ENCODE results near the gene OAF.

OAF gene

DNA sequence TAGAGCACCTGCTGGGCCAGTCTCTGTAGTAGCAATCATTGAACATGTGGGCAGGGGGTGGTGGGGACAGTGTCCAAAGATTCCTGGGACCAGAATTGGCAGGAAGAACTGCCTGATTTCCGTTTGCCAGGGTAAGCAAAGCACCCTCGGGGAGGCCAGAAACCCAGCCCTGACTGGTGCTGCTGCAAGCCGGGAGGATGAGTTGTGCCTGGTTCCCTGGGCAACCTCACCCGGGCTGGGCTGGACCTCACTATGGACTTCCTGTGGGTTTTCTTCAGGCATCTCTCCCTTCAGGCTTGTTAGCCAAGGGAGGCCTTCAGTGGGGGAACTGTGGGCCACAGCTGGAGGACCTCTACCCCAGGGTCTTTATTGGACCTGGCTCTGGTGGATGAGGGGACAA is 21.1 kb downstream of the OAF start:
- TF ChIP-seq, protein P1, sequence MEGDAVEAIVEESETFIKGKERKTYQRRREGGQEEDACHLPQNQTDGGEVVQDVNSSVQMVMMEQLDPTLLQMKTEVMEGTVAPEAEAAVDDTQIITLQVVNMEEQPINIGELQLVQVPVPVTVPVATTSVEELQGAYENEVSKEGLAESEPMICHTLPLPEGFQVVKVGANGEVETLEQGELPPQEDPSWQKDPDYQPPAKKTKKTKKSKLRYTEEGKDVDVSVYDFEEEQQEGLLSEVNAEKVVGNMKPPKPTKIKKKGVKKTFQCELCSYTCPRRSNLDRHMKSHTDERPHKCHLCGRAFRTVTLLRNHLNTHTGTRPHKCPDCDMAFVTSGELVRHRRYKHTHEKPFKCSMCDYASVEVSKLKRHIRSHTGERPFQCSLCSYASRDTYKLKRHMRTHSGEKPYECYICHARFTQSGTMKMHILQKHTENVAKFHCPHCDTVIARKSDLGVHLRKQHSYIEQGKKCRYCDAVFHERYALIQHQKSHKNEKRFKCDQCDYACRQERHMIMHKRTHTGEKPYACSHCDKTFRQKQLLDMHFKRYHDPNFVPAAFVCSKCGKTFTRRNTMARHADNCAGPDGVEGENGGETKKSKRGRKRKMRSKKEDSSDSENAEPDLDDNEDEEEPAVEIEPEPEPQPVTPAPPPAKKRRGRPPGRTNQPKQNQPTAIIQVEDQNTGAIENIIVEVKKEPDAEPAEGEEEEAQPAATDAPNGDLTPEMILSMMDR (IDR thresholded peaks at IDR 0.05; ENCODE audit: low read depth, low read length), result no peak
- H3K4me3 ChIP-seq (ENCODE audit: low read depth, low read length), result no peak overlapping the region
- in situ Hi-C loops (cut with HindIII; ENCODE audit: low sequenced_read_pairs), result no loop called here
- no peak for DNase-seq (ENCODE audit: low read depth, low spot score)

DNA sequence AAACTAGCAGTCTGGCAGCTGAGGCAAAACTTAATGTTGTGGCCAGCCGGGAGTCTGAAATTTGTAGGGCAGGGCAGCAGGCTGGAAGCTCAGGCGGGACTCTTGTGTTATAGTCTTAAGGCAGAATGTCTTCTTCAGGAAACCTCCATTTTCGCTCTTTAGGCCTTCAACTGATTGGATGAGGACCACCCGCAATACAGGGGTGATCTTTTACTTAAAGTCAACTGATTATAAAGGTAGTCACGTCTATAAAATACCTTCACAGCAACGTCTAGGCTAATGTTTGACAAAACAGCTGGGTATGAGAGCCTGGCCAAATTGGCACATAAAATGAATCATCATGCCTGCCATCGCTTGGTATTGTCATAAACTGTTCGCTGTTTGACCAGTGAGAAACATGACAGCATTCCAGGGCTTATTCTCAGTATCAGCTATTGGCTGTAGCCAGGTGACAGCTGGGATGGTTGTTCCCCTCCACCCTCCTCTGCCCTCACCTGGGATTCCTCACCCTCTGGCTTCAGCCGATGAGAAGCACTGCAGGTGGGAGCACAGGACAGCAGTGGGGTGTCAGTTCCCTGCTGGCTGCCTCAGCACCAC is 22.5 kb downstream of the OAF start:
- DNase-seq (ENCODE audit: low read depth, low spot score), result no peak
- TF ChIP-seq, protein P1 (IDR thresholded peaks at IDR 0.05; ENCODE audit: low read depth, low read length), result no peak
- in situ Hi-C loops (cut with HindIII; ENCODE audit: low sequenced_read_pairs), result no loop called here
- H3K4me3 ChIP-seq (ENCODE audit: low read depth, low read length), result no peak overlapping the region

DNA sequence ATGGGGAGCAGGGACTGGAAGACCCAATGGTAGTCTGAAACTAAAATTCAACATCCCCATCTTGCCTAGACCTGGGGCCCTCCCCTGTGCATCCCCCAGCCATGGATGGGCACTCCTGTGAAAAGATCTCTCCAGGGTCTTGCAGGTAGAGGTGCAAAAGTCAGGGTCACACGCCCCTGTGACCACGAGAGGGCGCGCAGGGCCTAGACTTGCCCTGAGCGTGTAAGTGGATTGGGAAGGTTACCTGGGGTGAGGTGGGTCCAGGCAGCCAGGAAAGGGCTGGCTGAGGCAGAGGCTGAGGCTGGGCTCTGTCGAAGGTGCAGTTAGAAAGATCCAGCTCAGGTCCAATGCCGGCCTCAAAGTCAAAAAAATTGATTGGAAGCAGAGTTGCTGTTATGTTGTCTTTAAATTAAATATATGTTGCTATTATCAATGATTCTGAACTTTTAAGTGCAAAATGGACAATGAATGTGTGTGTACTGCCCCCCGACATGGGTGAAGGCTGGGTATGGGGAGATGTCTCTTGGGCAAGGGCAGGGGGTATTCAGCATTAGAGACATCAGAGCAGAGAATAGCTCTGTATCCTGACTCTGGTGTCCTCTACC is 24.3 kb downstream of the OAF start:
- TF ChIP-seq, protein P1 (IDR thresholded peaks at IDR 0.05; ENCODE audit: low read depth, low read length), result peak; percentile 86
- DNase-seq (ENCODE audit: low read depth, low spot score), result peak; percentile 60
- in situ Hi-C loops (cut with HindIII; ENCODE audit: low sequenced_read_pairs), result no loop called here
- no peak overlapping the region for H3K4me3 ChIP-seq (ENCODE audit: low read depth, low read length)

DNA sequence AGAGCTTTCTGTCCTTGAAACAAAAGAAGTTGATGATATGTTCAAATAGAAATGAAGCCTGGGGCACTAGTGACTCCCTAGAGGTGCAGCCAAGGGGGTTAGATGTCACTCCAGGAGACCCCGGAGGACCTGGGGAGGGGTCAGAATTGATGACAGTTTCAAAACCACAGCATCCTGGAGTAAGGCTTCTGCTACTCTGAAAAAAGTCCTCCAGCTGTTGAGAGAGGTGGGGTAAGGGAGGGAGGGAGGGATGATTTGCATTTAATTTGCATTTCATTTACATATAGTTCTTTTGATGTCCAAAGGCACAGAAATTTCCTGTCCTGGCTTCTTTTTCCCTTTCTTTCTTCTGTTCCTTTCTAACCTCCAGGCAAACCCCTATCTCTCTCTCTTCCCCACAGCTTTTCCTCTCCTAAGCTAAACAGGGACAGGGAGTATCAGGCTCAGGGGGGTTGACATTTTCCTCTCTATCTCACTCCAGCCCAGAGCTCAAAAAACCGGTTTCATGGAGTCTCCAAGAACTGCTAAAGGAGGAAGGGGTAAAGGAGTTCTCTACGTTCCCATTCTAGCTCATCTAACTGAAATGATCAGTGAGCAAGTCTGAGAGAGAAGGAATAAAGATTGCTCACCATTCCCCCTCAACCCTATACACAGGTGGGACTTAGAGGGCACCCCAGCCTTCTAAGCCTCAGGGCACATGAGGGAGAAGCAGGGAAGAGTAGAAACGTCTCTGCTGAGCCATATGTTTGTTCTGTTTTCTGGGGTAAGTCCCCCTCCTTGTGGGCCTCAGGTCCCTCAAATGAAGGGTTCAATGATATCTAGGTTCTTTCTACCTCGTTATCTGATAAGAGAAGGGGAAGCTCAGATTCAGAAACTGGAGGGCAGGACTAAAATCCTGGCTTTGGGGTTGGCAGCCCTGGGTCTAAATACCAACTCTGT is 25.6 kb downstream of the OAF start:
- in situ Hi-C loops (cut with HindIII; ENCODE audit: low sequenced_read_pairs), result no loop called here
- peak; percentile 26 for DNase-seq (ENCODE audit: low read depth, low spot score)
- TF ChIP-seq, protein P1 (IDR thresholded peaks at IDR 0.05; ENCODE audit: low read depth, low read length), result no peak
- H3K4me3 ChIP-seq (ENCODE audit: low read depth, low read length), result no peak overlapping the region

DNA sequence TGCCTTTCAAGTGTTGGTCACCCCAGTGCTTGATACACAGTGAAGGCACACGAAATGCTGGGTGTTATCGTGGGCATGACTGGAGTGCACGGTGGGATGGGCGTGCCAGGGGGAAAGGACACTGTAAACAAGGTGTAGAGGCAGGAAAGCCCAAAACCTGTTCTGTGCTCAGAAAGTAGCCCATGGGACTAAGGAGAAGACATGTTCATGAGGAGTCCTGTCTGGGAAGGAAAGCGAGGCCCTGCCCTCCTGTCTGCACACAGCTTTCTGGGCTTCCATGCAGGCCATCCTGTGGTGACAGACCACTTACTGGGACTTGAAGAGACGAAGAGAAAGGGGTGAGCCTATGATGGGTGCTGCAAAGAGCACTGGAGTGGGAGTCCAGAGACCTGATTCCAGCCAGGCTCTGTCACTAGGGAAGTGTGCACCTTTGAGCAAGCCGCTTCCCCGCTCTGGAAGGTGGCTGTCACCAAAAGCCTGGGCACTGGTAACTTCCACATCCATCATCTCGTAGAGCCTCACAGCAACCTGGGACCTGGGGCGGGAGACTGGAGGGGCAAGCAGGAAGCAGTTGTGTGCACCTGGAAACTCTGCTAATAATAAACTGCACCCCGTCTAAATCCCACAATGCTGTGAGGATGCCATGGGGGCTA is 28.3 kb downstream of the OAF start:
- TF ChIP-seq, protein P1 (IDR thresholded peaks at IDR 0.05; ENCODE audit: low read depth, low read length), result no peak
- in situ Hi-C loops (cut with HindIII; ENCODE audit: low sequenced_read_pairs), result no loop called here
- no peak overlapping the region for H3K4me3 ChIP-seq (ENCODE audit: low read depth, low read length)
- no peak for DNase-seq (ENCODE audit: low read depth, low spot score)
